Neural progenitor cell (in vitro differentiated cells): ENCODE results near the gene TLL2.

Experiments
- EZH2 ChIP-seq: fragments of 200-600 bp; sonication (generic); IDR thresholded peaks from 2 replicates; pipeline ENCODE4 v1.6.1; 2017; ENCODE audit warnings: antibody characterized with exemption, mild to moderate bottlenecking, moderate library complexity
- EZH2phosphoT487 ChIP-seq: fragments of 200-600 bp; sonication (generic); IDR thresholded peaks from 2 replicates; pipeline ENCODE4 v1.6.1; 2017; ENCODE audit warnings: antibody characterized with exemption
- TF ChIP-seq, protein P1 (sequence below): fragments of 200-600 bp; sonication (generic); IDR thresholded peaks from 2 replicates; pipeline ENCODE4 v1.5.1; 2017; ENCODE audit warnings: antibody characterized with exemption, mild to moderate bottlenecking

DNA sequence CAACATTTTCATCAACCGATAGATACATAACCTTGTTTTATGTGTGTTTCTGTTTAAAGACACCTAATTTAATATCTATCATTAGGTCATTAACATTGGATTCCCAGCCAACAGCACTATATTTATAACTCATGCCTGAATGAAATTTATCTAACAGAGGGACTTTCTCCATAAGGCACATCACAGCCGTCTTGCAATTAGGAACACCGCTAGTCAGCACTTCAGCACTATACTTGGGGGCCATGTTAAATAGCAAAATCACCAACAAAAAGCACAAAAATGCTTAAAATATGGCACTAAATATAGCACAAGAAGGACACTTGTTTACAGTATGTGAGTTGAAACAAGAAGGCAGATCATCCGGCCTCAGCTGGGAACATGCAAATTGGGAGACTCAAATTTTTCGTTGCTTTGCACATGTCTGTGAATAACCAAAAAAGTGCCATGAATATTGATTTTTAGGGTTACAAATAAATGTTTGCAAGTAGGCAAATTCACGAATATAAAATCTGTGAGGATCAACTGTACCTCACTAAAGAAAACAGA lies 51.0 kb downstream of the TLL2 start:
- TF ChIP-seq, protein P1, sequence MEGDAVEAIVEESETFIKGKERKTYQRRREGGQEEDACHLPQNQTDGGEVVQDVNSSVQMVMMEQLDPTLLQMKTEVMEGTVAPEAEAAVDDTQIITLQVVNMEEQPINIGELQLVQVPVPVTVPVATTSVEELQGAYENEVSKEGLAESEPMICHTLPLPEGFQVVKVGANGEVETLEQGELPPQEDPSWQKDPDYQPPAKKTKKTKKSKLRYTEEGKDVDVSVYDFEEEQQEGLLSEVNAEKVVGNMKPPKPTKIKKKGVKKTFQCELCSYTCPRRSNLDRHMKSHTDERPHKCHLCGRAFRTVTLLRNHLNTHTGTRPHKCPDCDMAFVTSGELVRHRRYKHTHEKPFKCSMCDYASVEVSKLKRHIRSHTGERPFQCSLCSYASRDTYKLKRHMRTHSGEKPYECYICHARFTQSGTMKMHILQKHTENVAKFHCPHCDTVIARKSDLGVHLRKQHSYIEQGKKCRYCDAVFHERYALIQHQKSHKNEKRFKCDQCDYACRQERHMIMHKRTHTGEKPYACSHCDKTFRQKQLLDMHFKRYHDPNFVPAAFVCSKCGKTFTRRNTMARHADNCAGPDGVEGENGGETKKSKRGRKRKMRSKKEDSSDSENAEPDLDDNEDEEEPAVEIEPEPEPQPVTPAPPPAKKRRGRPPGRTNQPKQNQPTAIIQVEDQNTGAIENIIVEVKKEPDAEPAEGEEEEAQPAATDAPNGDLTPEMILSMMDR = no peak
- TF ChIP-seq EZH2 = no peak
- no peak for TF ChIP-seq EZH2phosphoT487
